ENCODE data around the gene TTI1.

GRCh38 chr20:37995856-37996605 lies 37.2 kb downstream of the TTI1 start:
- TF ChIP-seq CTCF (IDR thresholded peaks at IDR 0.05; ENCODE audit: low read depth, low read length) = no peak
- TF ChIP-seq POLR2A (IDR thresholded peaks at IDR 0.05; ENCODE audit: extremely low read depth, insufficient read length) = no peak
- TF ChIP-seq MAX (IDR thresholded peaks at IDR 0.05; ENCODE audit: low read depth, low read length) = no peak
- no peak for TF ChIP-seq MYC (IDR thresholded peaks at IDR 0.05; ENCODE audit: low read depth, low read length)
